Muscle of arm (tissue), 12 donors: ENCODE data around the gene CSPG4. TPM values are rescaled to one million over a fixed set of nuclear protein-coding genes. Genes with fewer than 3 reads are reported as not detected.
A peak's percentile ranks its signal among the peaks of the same experiment; 100 is the strongest.
"Not testable (repeated sequence)": the region's sequence is repeated elsewhere in the genome, so short reads cannot be mapped to it uniquely, and the experiment has no call there.

Experiments
- DNase-seq: peaks from one replicate; pipeline ENCODE4 v3.0.0-alpha.2; 2013
- polyA plus RNA-seq, 12 donors: library from polyadenylated mRNA; unstranded; fragments of 120-200 nt; gene quantifications; one replicate each; pipeline ENCODE4 v1.2.1, GENCODE V29; 2013; ENCODE audit not compliant: insufficient read length in 12 of 12

CSPG4 gene
- polyA plus RNA-seq, 12 donors: 44.2 to 157 (median 72.2) TPM; not detected in 1

DNA sequence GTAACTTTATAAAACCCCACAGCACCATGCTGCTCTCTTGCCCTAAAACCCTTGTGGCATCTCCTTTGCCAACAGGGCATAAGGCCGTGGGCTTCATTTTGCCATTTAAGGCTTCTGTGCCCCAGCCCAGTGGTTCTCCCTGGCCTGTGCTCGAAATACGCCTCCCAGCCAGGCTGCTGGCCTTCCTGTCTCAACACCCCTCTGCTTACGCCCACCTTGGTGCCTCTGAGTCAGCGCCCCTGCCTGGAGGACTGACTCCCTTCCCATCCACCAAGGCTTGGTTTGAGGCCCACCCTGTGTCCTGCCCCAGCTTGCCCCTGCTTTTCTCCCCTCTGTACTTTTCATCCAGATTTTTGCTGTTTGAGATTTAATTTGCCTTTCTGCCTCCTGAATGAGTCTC, 1.8 kb downstream of the CSPG4 start:
- not testable (repeated sequence) for DNase-seq

DNA sequence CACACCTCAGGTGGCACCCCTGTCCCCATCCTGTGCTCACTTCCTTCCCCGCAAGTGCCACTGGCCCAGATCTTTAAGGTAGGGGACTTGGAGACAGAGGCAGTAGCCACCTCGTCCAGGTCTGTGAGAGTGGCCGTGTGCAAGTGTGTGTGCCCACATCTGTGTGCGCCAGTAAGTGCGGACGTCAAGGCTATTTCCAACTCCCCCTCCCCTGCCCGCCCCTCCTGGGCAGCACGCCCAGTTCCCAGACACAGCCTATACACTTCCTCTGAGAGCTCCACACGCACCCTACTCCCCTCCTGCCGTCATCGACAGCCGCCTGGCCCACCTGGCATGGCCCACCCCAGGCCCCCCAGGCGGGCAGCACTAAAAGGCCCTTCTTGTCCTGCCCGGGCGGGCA, 3.2 kb downstream of the CSPG4 start:
- DNase-seq: peak; percentile 83

DNA sequence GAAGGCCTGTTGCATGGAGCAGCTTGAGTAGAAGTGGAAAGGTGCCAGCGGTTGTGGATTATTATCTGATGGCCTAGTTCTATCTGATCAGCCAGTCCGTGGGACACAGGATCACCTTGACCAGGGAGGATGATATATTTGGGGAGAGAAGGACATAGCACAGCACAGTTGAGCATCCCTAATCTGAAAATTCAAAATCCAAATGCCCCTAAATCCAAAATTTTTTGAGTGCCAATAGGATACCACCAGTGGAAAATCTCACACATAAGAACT, 6.0 kb downstream of the CSPG4 start:
- no peak for DNase-seq

- no peak for DNase-seq
Observed at GRCh38 chr15:75705854-75706681, 6.6 kb downstream of the CSPG4 start.

GRCh38 chr15:75705375-75705774, 7.3 kb downstream of the CSPG4 start:
- not testable (repeated sequence) for DNase-seq

DNA sequence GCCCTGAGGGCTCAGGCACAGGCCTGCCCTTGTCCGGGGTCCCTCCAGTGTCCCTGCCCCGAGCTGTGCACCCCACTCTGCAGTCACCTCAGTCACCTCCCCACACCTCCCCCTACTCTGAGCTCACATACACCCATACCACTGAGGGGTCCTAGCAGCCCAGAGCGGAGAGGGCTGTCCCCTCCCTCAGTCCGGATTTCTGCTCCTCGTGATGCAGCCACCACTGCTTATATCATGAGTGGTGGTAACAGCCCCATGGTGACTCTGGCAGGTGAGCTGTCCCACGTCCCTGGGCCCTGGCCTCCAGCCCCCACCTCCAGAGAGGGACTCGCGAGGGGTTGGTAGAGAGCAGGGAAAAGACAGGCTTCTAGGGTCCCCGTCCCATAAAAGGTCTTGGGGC, 8.0 kb downstream of the CSPG4 start:
- no peak for DNase-seq

- DNase-seq: no peak
Observed at GRCh38 chr15:75704263-75704615, 8.4 kb downstream of the CSPG4 start.

DNA sequence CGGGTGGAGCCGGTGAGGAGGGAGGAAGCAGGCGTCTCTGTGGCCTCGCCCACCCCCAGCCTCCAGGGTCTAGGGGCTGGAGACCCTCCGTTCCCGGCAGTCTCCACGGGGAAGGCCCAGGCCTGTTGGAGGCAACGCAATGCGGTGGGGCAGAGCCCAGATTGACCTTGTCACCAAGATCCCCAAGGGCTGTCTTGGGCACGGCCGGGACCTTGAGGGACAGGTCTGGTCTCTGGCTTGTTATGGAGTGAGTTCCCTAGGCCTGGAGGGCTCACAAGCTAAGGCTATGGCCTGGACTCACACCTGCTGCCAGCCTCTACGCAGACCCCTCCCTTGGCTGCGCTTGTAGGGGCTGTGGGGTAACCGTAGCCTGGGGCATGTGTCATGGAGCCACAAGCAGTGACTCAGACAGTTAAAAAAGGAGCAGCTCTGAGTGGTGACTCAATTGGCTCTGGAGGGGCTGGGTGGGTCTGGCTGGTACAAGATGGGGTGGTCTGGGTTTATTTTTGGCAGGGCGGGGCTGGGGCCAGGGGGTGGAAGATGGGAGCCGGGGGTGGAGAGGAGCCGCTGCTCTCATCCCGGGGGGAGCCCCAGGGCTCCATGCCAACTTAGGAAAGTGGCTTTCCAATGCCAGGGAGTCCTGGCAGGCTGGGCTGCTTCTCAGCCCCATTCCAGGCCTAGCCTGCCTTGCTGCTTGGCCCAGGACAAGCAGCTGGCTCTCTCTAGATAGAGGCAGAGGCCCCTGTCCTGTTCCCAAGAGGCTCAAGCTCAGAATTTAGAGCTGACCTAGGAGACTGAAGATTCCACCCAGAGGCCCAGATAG, 9.0 kb downstream of the CSPG4 start:
- not testable (repeated sequence) for DNase-seq

DNA sequence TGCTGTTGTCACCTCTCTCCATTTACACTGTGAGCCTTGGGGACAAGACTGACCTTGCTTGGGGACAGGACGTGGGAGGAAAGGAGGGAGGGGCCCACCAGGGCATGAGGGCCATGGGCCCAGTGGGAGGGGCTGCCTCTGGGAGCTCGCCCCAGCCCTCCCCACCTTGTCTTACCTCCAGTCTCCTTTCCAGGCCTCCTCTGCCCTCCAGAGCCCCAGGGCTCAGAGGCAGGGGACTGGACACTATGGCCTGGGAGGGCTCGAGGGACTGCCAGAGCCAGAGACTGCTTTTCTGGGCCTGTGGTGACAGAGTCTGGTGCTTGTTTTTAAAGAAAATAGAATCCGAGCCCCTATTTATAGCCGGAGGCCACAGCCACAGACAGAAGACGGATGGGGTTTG, 10.2 kb downstream of the CSPG4 start:
- DNase-seq: no peak

- DNase-seq: not testable (repeated sequence)
Observed at GRCh38 chr15:75701071-75702003, 11.3 kb downstream of the CSPG4 start.

GRCh38 chr15:75699961-75700874, 12.4 kb downstream of the CSPG4 start:
- not testable (repeated sequence) for DNase-seq

GRCh38 chr15:75699517-75699916, 13.1 kb downstream of the CSPG4 start:
- not testable (repeated sequence) for DNase-seq

DNA sequence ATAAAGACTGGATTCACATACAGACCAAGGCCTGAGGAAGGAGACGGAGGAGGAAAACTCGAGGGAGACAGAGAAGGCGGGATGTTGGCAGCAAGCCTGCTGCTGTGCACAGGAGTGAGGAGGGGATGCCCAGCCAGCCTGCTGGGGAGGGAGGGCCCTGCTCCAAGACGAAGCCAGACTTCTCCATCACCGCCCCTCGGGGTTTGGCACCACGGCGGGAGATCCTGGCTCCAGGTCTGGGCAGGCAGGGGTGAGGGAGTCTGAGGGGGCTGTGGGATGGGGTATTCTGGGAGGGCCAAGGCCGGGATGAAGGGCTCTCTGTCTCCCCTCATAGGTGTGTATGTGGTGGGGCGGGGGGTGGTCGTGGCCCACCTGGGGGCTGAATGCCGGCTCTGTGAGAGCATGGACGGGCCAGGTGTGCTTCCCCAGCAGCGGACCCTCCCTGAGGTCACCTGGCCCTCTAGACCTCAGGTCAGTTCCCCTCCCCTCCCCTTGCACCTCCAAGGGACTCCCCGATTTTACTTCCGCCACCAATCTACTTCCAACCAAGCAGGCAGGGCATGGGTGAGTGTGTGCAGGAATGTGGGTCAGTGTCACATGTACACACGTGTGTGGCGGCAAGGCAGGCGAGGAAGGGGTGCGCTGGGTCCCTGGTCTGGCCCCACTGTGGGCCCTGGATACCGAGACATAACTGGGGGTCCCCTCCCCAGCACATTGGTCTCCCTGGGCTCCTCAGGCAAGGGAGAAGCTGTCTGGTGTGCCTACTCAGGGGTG, 14.5 kb downstream of the CSPG4 start:
- DNase-seq: not testable (repeated sequence)

DNA sequence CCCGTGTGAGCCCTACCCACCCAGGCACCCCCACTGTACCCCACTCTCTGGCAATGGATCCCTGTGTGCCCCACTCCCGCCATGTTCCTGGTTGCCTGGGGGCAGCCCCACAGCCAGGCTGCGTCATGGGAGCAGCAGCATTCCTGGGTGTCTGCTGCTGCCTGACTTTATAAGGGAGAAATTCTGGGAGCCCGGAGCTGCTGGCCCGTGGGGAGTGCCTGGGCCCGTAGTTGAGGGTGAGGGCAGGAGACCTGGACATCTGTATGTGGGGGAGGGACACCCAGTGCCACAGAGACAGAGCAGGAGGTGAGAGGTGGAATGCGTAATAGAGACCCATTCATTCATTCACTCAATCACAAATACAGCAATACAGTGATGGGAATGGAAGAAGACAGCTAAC, 15.1 kb downstream of the CSPG4 start:
- no peak for DNase-seq

- DNase-seq: no peak
Observed at GRCh38 chr15:75696854-75697259, 15.8 kb downstream of the CSPG4 start.

DNA sequence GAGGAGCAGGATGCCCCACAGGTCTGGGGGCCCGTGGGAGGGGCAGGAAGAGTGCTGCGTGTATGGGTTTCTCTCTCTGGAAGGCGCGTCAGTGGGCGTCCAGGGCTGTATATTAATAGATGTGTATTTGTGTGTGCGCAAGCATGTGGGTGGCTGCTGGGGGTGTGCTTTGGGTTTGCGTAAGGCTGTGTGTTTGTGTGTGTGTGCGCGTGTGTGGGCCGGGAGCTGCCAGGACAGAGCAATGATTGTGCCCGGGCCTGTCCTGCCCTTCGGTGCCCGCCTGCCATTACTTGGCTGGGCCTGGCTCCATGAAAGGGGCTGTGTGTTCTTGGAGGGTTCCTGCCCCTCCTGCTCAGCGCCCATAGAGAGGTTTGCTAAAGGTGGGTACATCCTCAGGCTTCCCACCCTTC, 16.3 kb downstream of the CSPG4 start:
- DNase-seq: no peak

DNA sequence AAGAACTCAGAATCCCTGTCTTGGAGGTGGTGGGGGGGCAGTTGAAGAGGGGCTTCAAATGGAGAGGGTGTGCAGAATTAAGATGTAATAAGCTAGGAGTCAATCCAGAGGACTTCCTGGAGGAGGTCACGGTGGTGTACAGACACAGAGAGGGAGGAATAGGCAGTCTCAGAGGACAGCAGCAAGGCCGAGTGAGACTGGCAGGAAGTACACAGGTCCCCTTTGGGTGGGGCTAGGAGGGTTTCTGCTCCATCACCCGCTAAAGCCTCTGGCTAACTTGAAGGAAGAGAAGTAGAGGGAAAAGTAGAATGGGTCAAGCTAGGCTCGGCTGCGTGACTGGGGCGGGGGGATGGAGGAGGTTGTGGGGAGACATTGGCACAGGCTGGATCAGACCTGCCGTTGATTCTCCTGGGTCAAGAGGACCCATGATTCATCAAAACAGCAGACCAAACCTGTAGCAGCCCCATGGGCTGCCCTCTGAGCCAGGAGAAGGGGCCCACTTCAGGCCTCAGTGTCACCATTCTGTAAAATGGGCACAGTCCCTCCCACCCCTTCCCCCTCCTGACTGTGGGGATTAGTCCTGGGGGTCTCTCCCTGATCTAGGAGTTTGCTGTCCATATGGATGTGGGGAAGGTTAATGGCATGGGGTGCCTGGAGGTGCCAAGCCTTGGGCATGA, 16.9 kb downstream of the CSPG4 start:
- DNase-seq: no peak

- DNase-seq: peak; percentile 62
Observed at GRCh38 chr15:75695220-75695619, 17.4 kb downstream of the CSPG4 start.
